ENCODE results near the gene CREB5. TPM values are rescaled to one million over a fixed set of nuclear protein-coding genes. Genes with fewer than 3 reads are reported as not detected.

CREB5 gene
- total RNA-seq, 1 experiment from 2014 or later, result 1.3 TPM

DNA sequence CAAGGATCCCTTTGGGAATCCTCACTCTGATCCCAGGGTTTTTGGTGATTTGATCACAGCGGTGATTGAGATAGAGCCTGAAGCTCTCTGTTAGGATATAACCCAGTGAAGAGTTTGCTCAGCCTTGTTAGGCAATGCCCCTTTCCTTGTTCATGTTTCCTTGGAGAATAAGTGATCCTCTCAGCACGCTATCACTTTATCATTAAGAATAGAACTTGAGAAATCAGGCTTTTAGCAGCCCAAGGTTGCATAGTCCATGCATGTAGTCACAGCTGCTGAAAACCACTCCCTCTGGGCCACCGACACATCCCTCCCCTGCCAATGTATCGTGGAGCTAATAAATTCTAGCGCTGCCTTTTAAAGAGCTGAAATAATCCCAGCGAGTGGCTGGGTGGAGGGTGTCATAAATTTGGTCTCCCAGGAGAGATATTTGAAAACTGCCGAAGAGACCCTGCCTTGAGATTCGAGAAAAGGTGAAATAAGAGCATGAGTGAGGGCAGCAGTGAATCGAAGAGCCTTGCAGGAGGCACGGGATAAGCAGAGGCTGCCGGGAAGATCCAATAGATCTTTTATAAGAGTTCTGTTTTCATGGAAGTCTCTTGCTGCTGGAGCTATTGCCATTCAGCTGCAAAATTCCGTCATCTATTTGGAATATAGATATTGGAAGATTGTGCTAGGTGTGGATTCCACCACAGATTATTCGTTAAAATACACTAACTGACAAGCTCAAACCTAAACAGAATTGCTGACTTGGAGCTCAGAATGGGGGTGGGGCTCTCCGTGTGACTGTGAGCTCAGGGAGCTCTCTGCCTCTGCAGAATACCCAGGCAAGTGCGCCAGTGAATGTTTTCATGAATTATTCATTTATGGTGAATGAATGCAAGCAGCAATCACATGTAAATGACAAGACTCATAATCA, 296.0 kb downstream of the CREB5 start:
- peak overlapping the region; percentile 41 for H3K4me3 Mint-ChIP-seq
- H3K27ac Mint-ChIP-seq, result 0 out of 2 replicates have a peak overlapping the region, but pooled peaks have one; percentile 27
- CTCF ChIA-PET, result interaction anchor here (0.6 to 1.4 kb wide), 3 partner anchors 9 to 93 kb away, joined by 3 to 6 read pairs (median 4); no protein-coding TSS in a partner anchor
- TF ChIP-seq, protein P1, sequence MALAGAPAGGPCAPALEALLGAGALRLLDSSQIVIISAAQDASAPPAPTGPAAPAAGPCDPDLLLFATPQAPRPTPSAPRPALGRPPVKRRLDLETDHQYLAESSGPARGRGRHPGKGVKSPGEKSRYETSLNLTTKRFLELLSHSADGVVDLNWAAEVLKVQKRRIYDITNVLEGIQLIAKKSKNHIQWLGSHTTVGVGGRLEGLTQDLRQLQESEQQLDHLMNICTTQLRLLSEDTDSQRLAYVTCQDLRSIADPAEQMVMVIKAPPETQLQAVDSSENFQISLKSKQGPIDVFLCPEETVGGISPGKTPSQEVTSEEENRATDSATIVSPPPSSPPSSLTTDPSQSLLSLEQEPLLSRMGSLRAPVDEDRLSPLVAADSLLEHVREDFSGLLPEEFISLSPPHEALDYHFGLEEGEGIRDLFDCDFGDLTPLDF (CRISPR knock-in tag; IDR thresholded peaks at IDR 0.05), result no peak
- TF ChIP-seq, protein P2, sequence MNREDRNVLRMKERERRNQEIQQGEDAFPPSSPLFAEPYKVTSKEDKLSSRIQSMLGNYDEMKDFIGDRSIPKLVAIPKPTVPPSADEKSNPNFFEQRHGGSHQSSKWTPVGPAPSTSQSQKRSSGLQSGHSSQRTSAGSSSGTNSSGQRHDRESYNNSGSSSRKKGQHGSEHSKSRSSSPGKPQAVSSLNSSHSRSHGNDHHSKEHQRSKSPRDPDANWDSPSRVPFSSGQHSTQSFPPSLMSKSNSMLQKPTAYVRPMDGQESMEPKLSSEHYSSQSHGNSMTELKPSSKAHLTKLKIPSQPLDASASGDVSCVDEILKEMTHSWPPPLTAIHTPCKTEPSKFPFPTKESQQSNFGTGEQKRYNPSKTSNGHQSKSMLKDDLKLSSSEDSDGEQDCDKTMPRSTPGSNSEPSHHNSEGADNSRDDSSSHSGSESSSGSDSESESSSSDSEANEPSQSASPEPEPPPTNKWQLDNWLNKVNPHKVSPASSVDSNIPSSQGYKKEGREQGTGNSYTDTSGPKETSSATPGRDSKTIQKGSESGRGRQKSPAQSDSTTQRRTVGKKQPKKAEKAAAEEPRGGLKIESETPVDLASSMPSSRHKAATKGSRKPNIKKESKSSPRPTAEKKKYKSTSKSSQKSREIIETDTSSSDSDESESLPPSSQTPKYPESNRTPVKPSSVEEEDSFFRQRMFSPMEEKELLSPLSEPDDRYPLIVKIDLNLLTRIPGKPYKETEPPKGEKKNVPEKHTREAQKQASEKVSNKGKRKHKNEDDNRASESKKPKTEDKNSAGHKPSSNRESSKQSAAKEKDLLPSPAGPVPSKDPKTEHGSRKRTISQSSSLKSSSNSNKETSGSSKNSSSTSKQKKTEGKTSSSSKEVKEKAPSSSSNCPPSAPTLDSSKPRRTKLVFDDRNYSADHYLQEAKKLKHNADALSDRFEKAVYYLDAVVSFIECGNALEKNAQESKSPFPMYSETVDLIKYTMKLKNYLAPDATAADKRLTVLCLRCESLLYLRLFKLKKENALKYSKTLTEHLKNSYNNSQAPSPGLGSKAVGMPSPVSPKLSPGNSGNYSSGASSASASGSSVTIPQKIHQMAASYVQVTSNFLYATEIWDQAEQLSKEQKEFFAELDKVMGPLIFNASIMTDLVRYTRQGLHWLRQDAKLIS (CRISPR knock-in tag; IDR thresholded peaks at IDR 0.05; ENCODE audit: borderline replicate concordance), result no peak
- TF ChIP-seq MYBL2 (CRISPR knock-in tag; IDR thresholded peaks at IDR 0.05) (no peak), ZNF138 (CRISPR knock-in tag; conservative IDR thresholded peaks at IDR 0.05) (no peak), TEAD4 (CRISPR knock-in tag; IDR thresholded peaks at IDR 0.05) (no peak)
- TF ChIP-seq, protein P3, sequence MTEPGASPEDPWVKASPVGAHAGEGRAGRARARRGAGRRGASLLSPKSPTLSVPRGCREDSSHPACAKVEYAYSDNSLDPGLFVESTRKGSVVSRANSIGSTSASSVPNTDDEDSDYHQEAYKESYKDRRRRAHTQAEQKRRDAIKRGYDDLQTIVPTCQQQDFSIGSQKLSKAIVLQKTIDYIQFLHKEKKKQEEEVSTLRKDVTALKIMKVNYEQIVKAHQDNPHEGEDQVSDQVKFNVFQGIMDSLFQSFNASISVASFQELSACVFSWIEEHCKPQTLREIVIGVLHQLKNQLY (CRISPR knock-in tag; IDR thresholded peaks at IDR 0.05), result no peak
- no peaks in the 10 kb centered on the region for H3K27me3 Mint-ChIP-seq (ENCODE audit: low read depth)
- H3K36me3 Mint-ChIP-seq, result no peaks in the 10 kb centered on the region
- POLR2A ChIA-PET, result interaction anchor here (1.0 kb wide), 1 partner anchor 15 kb away, joined by 3 read pairs; no protein-coding TSS in a partner anchor
- H3K4me1 Mint-ChIP-seq, result peaks cover 30% of the 10 kb centered on the region
- H3K9me3 Mint-ChIP-seq, result peaks cover 21% of the 10 kb centered on the region
- ATAC-seq, result peak; percentile 82
- DNase-seq (ENCODE audit: low spot score), result peak; percentile 35

DNA sequence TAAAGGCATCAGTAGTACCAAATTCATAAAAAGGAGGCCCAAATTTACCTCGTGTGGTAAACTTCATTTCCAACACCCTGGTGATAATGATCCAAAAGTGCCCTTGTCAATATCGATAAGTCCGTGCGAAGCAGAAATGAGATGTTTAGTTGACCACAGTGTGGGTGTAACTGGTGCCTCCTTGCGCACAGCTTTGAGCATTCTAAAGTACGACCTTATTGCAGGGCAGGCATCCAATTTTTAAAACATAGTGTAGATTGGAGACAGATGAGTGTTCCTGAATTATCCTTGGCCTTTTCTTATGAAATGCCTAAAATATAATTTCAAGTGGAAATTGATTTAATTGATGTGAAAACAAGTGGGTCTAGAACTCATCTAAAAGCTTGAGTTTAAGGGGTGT, 297.4 kb downstream of the CREB5 start:
- Mint-ChIP-seq H3K27me3 (ENCODE audit: low read depth) (no peaks in the 10 kb centered on the region), H3K27ac (no peak overlapping the region), H3K36me3 (no peaks in the 10 kb centered on the region), H3K4me3 (no peak overlapping the region), H3K4me1 (peaks cover 32% of the 10 kb centered on the region), H3K9me3 (peaks cover 6% of the 10 kb centered on the region)
- CTCF ChIA-PET, result no interaction called here
- DNase-seq (ENCODE audit: low spot score), result no peak
- no peak for ATAC-seq
- POLR2A ChIA-PET, result no interaction called here
- no peak for TF ChIP-seq JAZF1 (CRISPR knock-in tag; IDR thresholded peaks at IDR 0.05)
- TF ChIP-seq, protein P4, sequence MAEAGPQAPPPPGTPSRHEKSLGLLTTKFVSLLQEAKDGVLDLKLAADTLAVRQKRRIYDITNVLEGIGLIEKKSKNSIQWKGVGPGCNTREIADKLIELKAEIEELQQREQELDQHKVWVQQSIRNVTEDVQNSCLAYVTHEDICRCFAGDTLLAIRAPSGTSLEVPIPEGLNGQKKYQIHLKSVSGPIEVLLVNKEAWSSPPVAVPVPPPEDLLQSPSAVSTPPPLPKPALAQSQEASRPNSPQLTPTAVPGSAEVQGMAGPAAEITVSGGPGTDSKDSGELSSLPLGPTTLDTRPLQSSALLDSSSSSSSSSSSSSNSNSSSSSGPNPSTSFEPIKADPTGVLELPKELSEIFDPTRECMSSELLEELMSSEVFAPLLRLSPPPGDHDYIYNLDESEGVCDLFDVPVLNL (CRISPR knock-in tag; IDR thresholded peaks at IDR 0.05; ENCODE audit: borderline replicate concordance, low read depth), result no peak
- TF ChIP-seq, protein P5, sequence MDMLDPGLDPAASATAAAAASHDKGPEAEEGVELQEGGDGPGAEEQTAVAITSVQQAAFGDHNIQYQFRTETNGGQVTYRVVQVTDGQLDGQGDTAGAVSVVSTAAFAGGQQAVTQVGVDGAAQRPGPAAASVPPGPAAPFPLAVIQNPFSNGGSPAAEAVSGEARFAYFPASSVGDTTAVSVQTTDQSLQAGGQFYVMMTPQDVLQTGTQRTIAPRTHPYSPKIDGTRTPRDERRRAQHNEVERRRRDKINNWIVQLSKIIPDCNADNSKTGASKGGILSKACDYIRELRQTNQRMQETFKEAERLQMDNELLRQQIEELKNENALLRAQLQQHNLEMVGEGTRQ (CRISPR knock-in tag; IDR thresholded peaks at IDR 0.05), result no peak
- TF ChIP-seq, protein P6, sequence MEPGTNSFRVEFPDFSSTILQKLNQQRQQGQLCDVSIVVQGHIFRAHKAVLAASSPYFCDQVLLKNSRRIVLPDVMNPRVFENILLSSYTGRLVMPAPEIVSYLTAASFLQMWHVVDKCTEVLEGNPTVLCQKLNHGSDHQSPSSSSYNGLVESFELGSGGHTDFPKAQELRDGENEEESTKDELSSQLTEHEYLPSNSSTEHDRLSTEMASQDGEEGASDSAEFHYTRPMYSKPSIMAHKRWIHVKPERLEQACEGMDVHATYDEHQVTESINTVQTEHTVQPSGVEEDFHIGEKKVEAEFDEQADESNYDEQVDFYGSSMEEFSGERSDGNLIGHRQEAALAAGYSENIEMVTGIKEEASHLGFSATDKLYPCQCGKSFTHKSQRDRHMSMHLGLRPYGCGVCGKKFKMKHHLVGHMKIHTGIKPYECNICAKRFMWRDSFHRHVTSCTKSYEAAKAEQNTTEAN (CRISPR knock-in tag; IDR thresholded peaks at IDR 0.05), result no peak
- no peak for TF ChIP-seq NR1H2 (CRISPR knock-in tag; IDR thresholded peaks at IDR 0.05)
- TF ChIP-seq HMGA2 (CRISPR knock-in tag; IDR thresholded peaks at IDR 0.05), result no peak
- no peak for TF ChIP-seq NR2C2 (CRISPR knock-in tag; IDR thresholded peaks at IDR 0.05)
- TF ChIP-seq, protein P7, sequence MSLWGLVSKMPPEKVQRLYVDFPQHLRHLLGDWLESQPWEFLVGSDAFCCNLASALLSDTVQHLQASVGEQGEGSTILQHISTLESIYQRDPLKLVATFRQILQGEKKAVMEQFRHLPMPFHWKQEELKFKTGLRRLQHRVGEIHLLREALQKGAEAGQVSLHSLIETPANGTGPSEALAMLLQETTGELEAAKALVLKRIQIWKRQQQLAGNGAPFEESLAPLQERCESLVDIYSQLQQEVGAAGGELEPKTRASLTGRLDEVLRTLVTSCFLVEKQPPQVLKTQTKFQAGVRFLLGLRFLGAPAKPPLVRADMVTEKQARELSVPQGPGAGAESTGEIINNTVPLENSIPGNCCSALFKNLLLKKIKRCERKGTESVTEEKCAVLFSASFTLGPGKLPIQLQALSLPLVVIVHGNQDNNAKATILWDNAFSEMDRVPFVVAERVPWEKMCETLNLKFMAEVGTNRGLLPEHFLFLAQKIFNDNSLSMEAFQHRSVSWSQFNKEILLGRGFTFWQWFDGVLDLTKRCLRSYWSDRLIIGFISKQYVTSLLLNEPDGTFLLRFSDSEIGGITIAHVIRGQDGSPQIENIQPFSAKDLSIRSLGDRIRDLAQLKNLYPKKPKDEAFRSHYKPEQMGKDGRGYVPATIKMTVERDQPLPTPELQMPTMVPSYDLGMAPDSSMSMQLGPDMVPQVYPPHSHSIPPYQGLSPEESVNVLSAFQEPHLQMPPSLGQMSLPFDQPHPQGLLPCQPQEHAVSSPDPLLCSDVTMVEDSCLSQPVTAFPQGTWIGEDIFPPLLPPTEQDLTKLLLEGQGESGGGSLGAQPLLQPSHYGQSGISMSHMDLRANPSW (CRISPR knock-in tag; conservative IDR thresholded peaks at IDR 0.05; ENCODE audit: low read depth), result no peak
- TF ChIP-seq, protein P8, sequence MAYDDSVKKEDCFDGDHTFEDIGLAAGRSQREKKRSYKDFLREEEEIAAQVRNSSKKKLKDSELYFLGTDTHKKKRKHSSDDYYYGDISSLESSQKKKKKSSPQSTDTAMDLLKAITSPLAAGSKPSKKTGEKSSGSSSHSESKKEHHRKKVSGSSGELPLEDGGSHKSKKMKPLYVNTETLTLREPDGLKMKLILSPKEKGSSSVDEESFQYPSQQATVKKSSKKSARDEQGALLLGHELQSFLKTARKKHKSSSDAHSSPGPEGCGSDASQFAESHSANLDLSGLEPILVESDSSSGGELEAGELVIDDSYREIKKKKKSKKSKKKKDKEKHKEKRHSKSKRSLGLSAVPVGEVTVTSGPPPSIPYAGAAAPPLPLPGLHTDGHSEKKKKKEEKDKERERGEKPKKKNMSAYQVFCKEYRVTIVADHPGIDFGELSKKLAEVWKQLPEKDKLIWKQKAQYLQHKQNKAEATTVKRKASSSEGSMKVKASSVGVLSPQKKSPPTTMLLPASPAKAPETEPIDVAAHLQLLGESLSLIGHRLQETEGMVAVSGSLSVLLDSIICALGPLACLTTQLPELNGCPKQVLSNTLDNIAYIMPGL (CRISPR knock-in tag; IDR thresholded peaks at IDR 0.05), result no peak
- TF ChIP-seq, protein P9, sequence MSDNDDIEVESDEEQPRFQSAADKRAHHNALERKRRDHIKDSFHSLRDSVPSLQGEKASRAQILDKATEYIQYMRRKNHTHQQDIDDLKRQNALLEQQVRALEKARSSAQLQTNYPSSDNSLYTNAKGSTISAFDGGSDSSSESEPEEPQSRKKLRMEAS (CRISPR knock-in tag; IDR thresholded peaks at IDR 0.05), result no peak
